HT1080 (cell line): Measurements from ENCODE around the gene TNFAIP3. TPM values are rescaled to one million over a fixed set of nuclear protein-coding genes. Genes with fewer than 3 reads are reported as not detected.
A peak's percentile ranks its signal among the peaks of the same experiment; 100 is the strongest.

Experiments used
- DNase-seq: peaks from one replicate; pipeline ENCODE4 v3.0.0-alpha.2; 2015; ENCODE audit warnings: low read depth
- total RNA-seq: library from RNA; depleted of rRNA; stranded (reverse); fragments of >200 nt; shearing (Covaris generic); gene quantifications from 2 replicates; pipeline ENCODE4 v1.2.3, GENCODE V29; 2014; rRNA removed

The TNFAIP3 gene
- total RNA-seq, 1 experiment from 2014 or later, result 2.0 TPM

DNA sequence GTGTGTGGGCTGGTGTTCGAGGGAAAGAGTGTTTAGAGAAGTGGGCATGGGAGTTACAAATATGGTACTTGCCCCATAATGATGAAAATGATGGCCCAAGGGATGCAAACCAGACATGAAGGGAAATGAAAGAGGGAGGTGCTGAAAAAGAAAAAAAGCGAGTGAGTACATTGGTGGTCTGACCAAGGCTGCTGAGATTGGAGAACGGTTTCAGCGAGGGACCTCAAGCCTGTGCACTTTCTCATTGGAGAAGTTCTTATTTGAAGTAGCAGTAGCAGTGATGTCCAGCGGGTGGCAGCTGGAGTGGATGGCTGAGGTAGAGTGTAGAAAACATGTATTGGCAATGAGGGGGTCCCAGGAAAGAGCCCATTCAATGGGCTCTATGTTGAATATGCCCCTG lies 54.8 kb downstream of the TNFAIP3 start:
- no peak for DNase-seq

DNA sequence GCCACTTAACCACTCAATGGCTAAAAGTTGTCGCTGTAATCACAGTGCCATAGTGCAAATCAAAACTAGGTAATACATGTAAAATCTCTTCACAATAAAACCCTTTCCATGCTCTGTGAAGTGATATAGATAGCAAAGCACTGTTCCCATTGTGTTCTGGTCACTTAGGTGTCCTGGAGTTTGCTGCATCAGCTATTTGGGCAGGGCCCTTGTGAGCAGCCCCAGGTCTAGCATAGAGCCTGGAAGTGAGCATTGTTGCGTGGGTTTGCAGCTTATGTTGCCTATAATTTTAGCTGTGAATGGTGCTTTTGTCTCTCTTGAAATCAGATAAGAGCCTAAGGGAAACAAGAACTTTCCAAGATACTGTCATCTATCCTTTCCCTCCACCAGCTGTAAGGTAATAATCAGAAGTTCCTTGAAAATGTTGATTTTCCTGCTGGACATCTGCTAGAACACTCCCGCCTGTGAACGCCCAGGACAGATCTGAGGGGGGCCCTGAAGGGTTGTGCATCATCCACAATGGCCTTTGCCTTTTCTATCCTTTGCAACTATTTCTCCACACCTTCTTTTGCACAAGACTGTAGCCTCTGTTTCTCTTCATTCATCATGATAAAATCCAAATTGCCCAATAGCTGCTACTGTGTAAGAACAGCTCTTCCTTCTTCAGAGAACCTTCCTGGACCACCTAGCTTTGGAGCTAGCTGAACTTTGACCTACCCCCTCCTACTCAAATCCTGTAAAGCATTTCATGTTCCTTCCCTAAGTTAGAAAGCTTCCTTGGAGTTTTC lies 57.0 kb downstream of the TNFAIP3 start:
- no peak for DNase-seq

DNA sequence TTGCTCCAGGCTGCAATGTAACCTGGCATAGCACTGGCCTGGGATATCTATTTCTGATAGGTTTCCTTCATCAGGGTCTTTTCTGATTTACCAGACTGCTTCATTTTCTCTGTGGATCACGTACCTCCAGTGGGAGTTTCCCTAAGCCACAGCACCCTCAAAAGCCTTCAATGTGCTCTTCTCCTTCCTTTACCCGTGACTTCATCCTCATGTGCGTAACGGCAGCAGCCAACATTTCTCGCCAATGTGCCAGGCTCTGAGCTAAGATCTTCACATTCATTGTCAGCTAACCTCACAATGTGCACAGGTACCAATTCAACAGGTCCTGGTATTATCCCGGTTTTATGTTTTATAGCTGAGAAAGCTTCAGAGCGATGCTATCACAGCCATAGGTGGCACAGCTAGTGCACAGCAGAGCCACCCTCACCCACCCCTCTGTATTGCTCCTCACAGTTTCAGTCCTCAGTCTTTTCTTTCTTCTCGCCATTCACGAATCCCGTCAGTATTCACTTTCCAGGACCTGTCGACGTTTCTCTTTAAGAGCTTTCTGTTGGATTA lies 58.2 kb downstream of the TNFAIP3 start:
- DNase-seq, result no peak

DNA sequence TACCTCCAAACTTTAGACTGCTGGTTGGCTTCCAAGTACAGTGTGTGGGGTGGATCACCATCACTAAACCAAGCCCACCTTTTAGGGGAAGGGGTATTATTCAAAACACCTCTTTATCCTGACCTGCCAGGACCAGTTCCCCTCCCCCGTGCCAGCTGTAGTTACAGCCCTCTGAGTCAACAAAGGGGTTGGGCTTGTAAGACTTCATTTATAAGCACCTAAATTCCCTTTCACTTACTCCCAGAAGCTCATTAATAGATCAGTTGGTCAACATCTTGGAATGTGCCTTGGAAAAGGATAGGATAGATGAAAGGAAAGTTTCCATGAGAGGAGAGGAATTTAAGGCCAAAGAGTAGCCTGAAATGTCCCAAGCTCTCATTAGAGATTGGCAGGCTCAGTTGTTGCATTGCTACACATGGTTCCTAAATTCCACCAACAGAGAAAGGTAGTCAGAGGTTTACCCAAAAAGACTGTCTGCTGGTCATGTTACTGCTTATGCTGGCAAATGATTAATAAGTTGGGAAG lies 59.2 kb downstream of the TNFAIP3 start:
- peak; percentile 66 for DNase-seq

DNA sequence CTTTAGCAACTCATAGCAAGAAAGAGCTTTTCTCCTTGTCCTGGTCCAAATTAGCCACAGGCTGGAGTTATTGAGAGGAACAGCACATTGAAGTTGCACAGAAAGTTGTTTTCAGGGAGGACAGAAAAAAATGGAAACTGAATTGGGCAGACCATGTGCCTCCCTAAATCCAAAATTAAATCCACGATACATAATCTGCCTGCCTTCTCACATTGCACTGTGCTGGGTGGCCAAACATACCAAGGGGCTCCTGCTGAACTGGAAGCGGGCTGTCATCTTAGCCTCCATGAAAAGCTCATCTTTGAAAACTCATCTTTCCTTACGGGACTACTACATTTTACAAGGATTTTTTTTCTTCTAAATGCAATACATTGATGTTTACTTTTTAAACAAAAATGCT lies 59.9 kb downstream of the TNFAIP3 start:
- DNase-seq, result no peak

DNA sequence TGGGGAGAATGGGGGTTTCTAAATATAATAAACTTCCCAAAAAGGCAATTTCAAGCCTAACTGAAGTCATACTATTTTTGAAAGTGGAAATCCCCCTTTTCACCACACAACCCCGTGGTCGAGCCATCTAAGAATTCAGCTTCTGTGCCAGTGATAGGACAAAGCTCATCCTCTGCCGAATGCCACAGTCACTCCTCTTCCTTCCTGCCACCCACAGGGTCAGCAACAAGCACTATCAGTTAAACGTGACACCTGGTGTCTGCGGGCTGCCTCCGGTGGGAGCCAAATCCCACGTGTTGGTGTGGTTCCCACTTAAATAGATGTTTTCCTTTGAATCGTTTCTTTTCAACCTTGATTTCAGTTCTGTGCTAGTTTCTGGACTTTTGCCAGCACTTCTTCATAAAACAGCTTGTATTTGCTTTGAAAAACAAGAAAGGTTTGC lies 60.7 kb downstream of the TNFAIP3 start:
- no peak for DNase-seq

DNA sequence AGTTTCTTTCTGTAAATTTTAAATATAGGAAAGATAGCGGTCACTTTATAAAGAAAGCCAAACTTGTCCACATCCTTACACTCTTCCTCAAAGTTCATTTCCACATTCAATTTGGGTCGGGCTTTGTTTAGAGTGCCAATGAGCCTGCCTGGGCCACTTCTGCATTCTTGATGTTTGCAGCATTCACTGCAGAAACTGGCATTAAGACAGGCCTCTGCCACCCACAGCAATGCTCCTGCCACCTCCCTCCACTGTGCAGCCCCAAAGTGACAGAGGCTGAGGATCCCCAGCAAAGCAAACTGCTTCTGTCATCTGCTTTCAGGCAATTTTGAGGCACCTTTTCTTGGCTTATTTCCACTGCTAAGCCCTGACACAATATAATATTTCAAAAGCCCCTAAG lies 61.2 kb downstream of the TNFAIP3 start:
- no peak for DNase-seq

DNA sequence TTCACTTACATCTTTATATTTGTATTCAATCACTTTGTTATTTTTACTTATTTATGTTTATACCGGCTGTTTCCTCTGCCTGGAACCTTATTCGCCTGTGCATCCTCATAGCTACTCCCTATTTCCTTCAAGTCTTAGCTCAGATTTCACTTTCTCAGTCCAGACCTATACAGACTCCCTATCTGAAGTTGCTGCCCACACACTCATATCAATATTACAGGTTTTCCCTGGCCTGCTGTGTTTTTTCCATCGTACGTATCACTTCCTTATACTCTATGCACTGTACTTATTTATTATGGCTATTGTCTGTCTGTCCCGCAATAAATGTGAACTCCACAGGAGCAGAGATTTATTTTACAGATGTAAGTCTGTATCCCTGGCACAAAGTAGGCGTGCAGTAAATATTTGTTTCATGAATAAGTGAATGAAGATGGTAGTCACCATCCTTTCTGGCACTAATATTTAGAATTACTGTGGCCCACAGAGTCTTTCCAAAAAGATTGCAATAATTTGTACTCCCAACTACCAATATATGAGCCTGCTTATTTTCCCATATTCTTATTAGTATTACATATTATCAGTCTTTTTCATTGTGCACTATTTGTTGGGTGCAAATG lies 64.9 kb downstream of the TNFAIP3 start:
- no peak for DNase-seq

Other genes with a start within 250 kb of the TNFAIP3 start
- 39.9 and 60.2 TPM in 2 replicates for gene PERP, start 240.2 kb downstream of the TNFAIP3 start, total RNA-seq